Fibroblast of gingiva (primary cell): ENCODE measurements around the gene ATXN7.

Experiments used
- DNase-seq: peaks from one replicate; pipeline ENCODE4 v3.0.0-alpha.2; 2011; ENCODE audit warnings: low read depth

The ATXN7 gene

GRCh38 chr3:63864008-63864964 lies 619 bp downstream of the ATXN7 start:
- DNase-seq: no peak

- no peak for DNase-seq
These were observed 1.3 kb downstream of the ATXN7 start for GRCh38 chr3:63864965-63865327.

- DNase-seq: no peak
These were observed 3.6 kb downstream of the ATXN7 start for GRCh38 chr3:63867225-63867624.

- no peak for DNase-seq
These were observed 6.4 kb downstream of the ATXN7 start for GRCh38 chr3:63869940-63870614.

GRCh38 chr3:63870615-63871005 lies 6.9 kb downstream of the ATXN7 start:
- DNase-seq: no peak

GRCh38 chr3:63872135-63872924 lies 8.7 kb downstream of the ATXN7 start:
- peak; percentile 64 for DNase-seq

- DNase-seq: no peak
These were observed 11.1 kb downstream of the ATXN7 start for GRCh38 chr3:63874769-63875168.

GRCh38 chr3:63875510-63875909 lies 11.8 kb downstream of the ATXN7 start:
- DNase-seq: no peak

- DNase-seq: no peak
These were observed 12.6 kb downstream of the ATXN7 start for GRCh38 chr3:63876260-63876659.

- DNase-seq: no peak
These were observed 14.2 kb downstream of the ATXN7 start for GRCh38 chr3:63877737-63878393.

- no peak for DNase-seq
These were observed 14.9 kb downstream of the ATXN7 start for GRCh38 chr3:63878394-63879060.

- DNase-seq: no peak
These were observed 17.0 kb downstream of the ATXN7 start for GRCh38 chr3:63880653-63881052.

GRCh38 chr3:63886858-63887257 lies 23.2 kb downstream of the ATXN7 start:
- no peak for DNase-seq

GRCh38 chr3:63891518-63891917 lies 27.9 kb downstream of the ATXN7 start:
- DNase-seq: no peak

GRCh38 chr3:63892773-63893352 lies 29.2 kb downstream of the ATXN7 start:
- no peak for DNase-seq

- DNase-seq: no peak
These were observed 31.9 kb downstream of the ATXN7 start for GRCh38 chr3:63895422-63896189.

- DNase-seq: no peak
These were observed 32.8 kb downstream of the ATXN7 start for GRCh38 chr3:63896332-63897030.

GRCh38 chr3:63900010-63900409 lies 36.3 kb downstream of the ATXN7 start:
- DNase-seq: no peak

- no peak for DNase-seq
These were observed 36.8 kb downstream of the ATXN7 start for GRCh38 chr3:63900459-63900858.
